OCI-LY3 (cell line): Measurements from ENCODE around the gene MROH9.

Experiments
- CTCF ChIP-seq: fragments of 200-600, 300-600 bp; sonication (generic); IDR thresholded peaks from 2 replicates; pipeline ENCODE4 v1.5.1; 2014; ENCODE audit warnings: antibody characterized with exemption, low read length, low read depth
- EZH2phosphoT487 ChIP-seq: fragments of 200-600 bp; shearing (Covaris generic); IDR thresholded peaks from 2 replicates; pipeline ENCODE4 v1.6.1; 2018; ENCODE audit warnings: antibody characterized with exemption, mixed run types, low read depth

GRCh38 chr1:170935231-170935630 lies at the start of gene MROH9:
- TF ChIP-seq CTCF, result no peak
- no peak for TF ChIP-seq EZH2phosphoT487
